CD14-positive monocyte (primary cell): ENCODE results near the gene RNFT2. TPM values are rescaled to one million over a fixed set of nuclear protein-coding genes. Genes with fewer than 3 reads are reported as not detected.

Experiments
- DNase-seq, 3 donors: peaks; one replicate each; pipeline ENCODE4 v3.0.0-alpha.2; 2011 to 2022
- H2AFZ ChIP-seq: 2 replicates; pipeline ENCODE4 v1.6.0; 2012; ENCODE audit warnings: mild to moderate bottlenecking, low read depth, low read length, inconsistent platforms; ENCODE audit not compliant: insufficient read depth, poor library complexity, severe bottlenecking
- H3K27ac ChIP-seq, 2 donors: 1 replicate in 1 of 2; 2 replicates in 1 of 2; pipeline ENCODE4 v1.5.1; 2012 to 2013; ENCODE audit warnings: low read length in 2 of 2, control low read depth in 1 of 2, inconsistent platforms in 1 of 2, low read depth in 1 of 2, mild to moderate bottlenecking in 1 of 2
- H3K27me3 ChIP-seq, 2 donors: one replicate each; pipeline versions ENCODE4 v1.6.0 to v1.6.1; 2011 to 2013; ENCODE audit warnings: low read length in 2 of 2; ENCODE audit not compliant: control insufficient read depth in 2 of 2, insufficient read depth in 2 of 2
- H3K36me3 ChIP-seq, 2 donors: replicated peaks in 1 of 2; 1 replicate in 1 of 2; 2 replicates in 1 of 2; pipeline versions ENCODE4 v1.5.1 to v1.6.1; 2012 to 2013; ENCODE audit warnings: low read length in 2 of 2, control low read depth in 1 of 2, inconsistent platforms in 1 of 2, mild to moderate bottlenecking in 1 of 2; ENCODE audit not compliant: insufficient read depth in 2 of 2, control insufficient read depth in 1 of 2
- H3K4me1 ChIP-seq, 2 donors: 1 replicate in 1 of 2; 2 replicates in 1 of 2; pipeline versions ENCODE4 v1.5.1 to v1.6.1; 2012 to 2013; ENCODE audit warnings: low read length in 2 of 2, control low read depth in 1 of 2, inconsistent platforms in 1 of 2, mild to moderate bottlenecking in 1 of 2, moderate library complexity in 1 of 2; ENCODE audit not compliant: insufficient read depth in 2 of 2, control insufficient read depth in 1 of 2
- H3K4me2 ChIP-seq: replicated peaks from 2 replicates; pipeline ENCODE3; 2012; ENCODE audit warnings: low read length, moderate library complexity, mild to moderate bottlenecking; ENCODE audit not compliant: poor library complexity, severe bottlenecking; ENCODE audit errors: extremely low read depth
- H3K4me3 ChIP-seq, 3 experiments: fragments of 200-600 bp in 1 of 3; sonication (generic) in 1 of 3; replicated peaks in 1 of 3; 1 replicate in 2 of 3; 2 replicates in 1 of 3; pipeline ENCODE4 v1.5.1; 2011 to 2013; ENCODE audit warnings: low read length in 3 of 3, mild to moderate bottlenecking in 3 of 3, control low read depth in 2 of 3, low read depth in 2 of 3, inconsistent platforms in 1 of 3, moderate library complexity in 1 of 3
- H3K79me2 ChIP-seq: 2 replicates; pipeline ENCODE4 v1.6.0; 2012; ENCODE audit warnings: mild to moderate bottlenecking, control low read depth, inconsistent platforms, low read length, moderate library complexity; ENCODE audit not compliant: insufficient read depth
- H3K9ac ChIP-seq: 2 replicates; pipeline ENCODE4 v1.6.0; 2017; ENCODE audit warnings: low read length, mild to moderate bottlenecking; ENCODE audit not compliant: insufficient read depth, poor library complexity, severe bottlenecking
- H3K9me3 ChIP-seq, 2 donors: replicated peaks in 1 of 2; 1 replicate in 1 of 2; 2 replicates in 1 of 2; pipeline versions ENCODE4 v1.5.1 to v1.6.1; 2012 to 2013; ENCODE audit warnings: low read length in 2 of 2, control low read depth in 1 of 2; ENCODE audit not compliant: control insufficient read depth in 1 of 2, insufficient read depth in 1 of 2
- H4K20me1 ChIP-seq: 2 replicates; pipeline ENCODE4 v1.6.0; 2012; ENCODE audit warnings: mild to moderate bottlenecking, low read length, control low read depth, moderate library complexity; ENCODE audit not compliant: insufficient read depth
- H3K27ac Mint-ChIP-seq, 7 donors: one replicate each; pipeline ENCODE4 v1.8.0; 2020; ENCODE audit warnings: mild to moderate bottlenecking in 7 of 7, mixed read lengths in 7 of 7, moderate library complexity in 6 of 7, inconsistent platforms in 2 of 7
- H3K27me3 Mint-ChIP-seq, 3 donors: one replicate each; pipeline ENCODE4 v1.8.0; 2021 to 2022; ENCODE audit warnings: low read depth in 3 of 3, mild to moderate bottlenecking in 3 of 3, mixed read lengths in 3 of 3, moderate library complexity in 3 of 3, inconsistent platforms in 1 of 3
- H3K36me3 Mint-ChIP-seq, 2 donors: one replicate each; pipeline ENCODE4 v1.8.0; 2020; ENCODE audit warnings: mixed read lengths in 2 of 2, inconsistent platforms in 1 of 2, mild to moderate bottlenecking in 1 of 2
- H3K4me1 Mint-ChIP-seq: one replicate; pipeline ENCODE4 v1.8.0; 2020; ENCODE audit warnings: mild to moderate bottlenecking, mixed read lengths
- H3K4me3 Mint-ChIP-seq, 2 donors: one replicate each; pipeline ENCODE4 v1.8.0; 2020; ENCODE audit warnings: mild to moderate bottlenecking in 2 of 2, mixed read lengths in 2 of 2, moderate library complexity in 1 of 2
- H3K9me3 Mint-ChIP-seq, 7 donors: one replicate each; pipeline ENCODE4 v1.8.0; 2020 to 2022; ENCODE audit warnings: mixed read lengths in 7 of 7, mild to moderate bottlenecking in 6 of 7, moderate library complexity in 6 of 7, inconsistent platforms in 2 of 7
- WGBS: methylation state at CpG from one replicate; pipeline ENCODE4 v1.1.5; 2013; ENCODE audit warnings: missing lambda C conversion rate; ENCODE audit not compliant: insufficient coverage; 5-methylcytosine and 5-hydroxymethylcytosine counted together
- intact Hi-C, 2 donors: fragments of 100-400 bp; cut with micrococcal nuclease; formaldehyde crosslinking; loops; one replicate each; pipeline versions ENCODE4 v1.15.0 to v1.15.1; 2023
- polyA plus RNA-seq, 3 donors: library from polyadenylated mRNA; depleted of rRNA in 1 of 3; unstranded in 2 of 3; stranded (reverse) in 1 of 3; fragments of 300-500 nt in 2 of 3; fragments of >200 nt in 1 of 3; fragmentation: Illumina TruSeq in 2 of 3; gene quantifications; 1 replicate in 2 of 3; 2 replicates in 1 of 3; pipeline ENCODE4 v1.2.3, GENCODE V29; 2012 to 2021
- TF ChIP-seq, protein P1 (sequence below): fragments of 200-600 bp; IDR thresholded peaks from one replicate; pipeline ENCODE4 v1.8.0; 2022; ENCODE audit warnings: antibody characterized with exemption, mild to moderate bottlenecking

Gene RNFT2
- polyA plus RNA-seq, 3 donors, result 0.05 TPM; not detected in 2

DNA sequence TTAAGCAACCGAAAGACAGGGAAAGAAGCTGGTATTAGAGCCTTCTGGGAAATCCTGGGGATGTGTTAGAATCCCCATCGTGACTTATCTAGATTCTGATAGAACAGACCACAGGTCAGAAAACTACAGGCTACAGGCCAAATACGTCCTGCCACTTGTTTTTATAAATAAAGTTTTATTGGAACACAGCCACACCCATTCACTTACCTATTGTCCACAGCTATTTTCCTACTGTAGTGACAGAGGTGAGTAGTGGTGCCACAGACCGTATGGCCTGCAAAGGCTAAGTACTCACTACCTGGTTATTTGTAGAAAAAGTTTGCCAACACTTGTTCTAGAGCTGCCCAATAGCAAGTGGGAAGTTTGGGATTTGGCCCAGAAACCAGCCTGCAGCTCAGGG lies 89.3 kb downstream of the RNFT2 start:
- no peak overlapping the region for H2AFZ ChIP-seq
- H3K4me1 ChIP-seq, result no peaks in the 10 kb centered on the region
- intact Hi-C loops, result no loop called here
- Mint-ChIP-seq H3K27ac (no peak overlapping the region), H3K4me1 (no peaks in the 10 kb centered on the region), H3K27me3 (peaks cover 5 to 12% (median 7%) of the 10 kb centered on the region in 3 donors), H3K9me3 (peaks cover 7 to 20% (median 12%) of the 10 kb centered on the region in 7 donors), H3K4me3 (no peak overlapping the region), H3K36me3 (no peaks in the 10 kb centered on the region)
- no peak overlapping the region for H3K4me2 ChIP-seq
- H3K4me3 ChIP-seq, result no peak overlapping the region
- peaks cover 10 to 11% of the 10 kb centered on the region in 2 donors for H3K9me3 ChIP-seq
- TF ChIP-seq, protein P1, sequence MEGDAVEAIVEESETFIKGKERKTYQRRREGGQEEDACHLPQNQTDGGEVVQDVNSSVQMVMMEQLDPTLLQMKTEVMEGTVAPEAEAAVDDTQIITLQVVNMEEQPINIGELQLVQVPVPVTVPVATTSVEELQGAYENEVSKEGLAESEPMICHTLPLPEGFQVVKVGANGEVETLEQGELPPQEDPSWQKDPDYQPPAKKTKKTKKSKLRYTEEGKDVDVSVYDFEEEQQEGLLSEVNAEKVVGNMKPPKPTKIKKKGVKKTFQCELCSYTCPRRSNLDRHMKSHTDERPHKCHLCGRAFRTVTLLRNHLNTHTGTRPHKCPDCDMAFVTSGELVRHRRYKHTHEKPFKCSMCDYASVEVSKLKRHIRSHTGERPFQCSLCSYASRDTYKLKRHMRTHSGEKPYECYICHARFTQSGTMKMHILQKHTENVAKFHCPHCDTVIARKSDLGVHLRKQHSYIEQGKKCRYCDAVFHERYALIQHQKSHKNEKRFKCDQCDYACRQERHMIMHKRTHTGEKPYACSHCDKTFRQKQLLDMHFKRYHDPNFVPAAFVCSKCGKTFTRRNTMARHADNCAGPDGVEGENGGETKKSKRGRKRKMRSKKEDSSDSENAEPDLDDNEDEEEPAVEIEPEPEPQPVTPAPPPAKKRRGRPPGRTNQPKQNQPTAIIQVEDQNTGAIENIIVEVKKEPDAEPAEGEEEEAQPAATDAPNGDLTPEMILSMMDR, result no peak
- no peak for DNase-seq
- 100% methylated on average over 1 of the region's 4 CpGs for WGBS
- no peaks in the 10 kb centered on the region for H3K79me2 ChIP-seq
- no peaks in the 10 kb centered on the region for H3K36me3 ChIP-seq
- H3K27me3 ChIP-seq, result no peaks in the 10 kb centered on the region
- H3K9ac ChIP-seq, result no peak overlapping the region
- H3K27ac ChIP-seq, result no peak overlapping the region
- H4K20me1 ChIP-seq, result no peaks in the 10 kb centered on the region

DNA sequence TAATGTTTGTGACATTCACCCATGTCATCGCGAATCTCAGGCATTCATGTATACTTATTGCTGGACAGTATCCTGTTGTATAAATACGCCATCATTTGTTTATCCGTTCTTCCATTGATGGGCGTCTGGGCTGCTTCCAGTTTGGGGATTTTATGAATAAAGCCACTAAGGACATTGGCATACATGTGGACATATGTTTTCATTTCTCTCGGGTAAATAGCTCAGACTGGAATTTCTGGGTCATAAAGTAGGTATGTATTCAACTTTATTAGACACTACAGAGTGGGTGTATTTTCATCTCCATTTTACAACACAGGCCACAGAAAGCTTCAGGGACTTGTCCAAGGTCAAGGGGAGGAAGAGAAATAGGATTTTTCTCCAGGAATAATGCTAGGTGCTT lies 94.2 kb downstream of the RNFT2 start:
- Histone ChIP-seq H3K9ac (no peak overlapping the region), H3K79me2 (no peaks in the 10 kb centered on the region), H4K20me1 (no peaks in the 10 kb centered on the region), H3K9me3 (no peaks in the 10 kb centered on the region), H3K27ac (no peak overlapping the region), H3K27me3 (no peaks in the 10 kb centered on the region), H3K4me3 (no peak overlapping the region), H3K4me2 (no peak overlapping the region), H3K36me3 (no peaks in the 10 kb centered on the region), H2AFZ (no peak overlapping the region), H3K4me1 (no peaks in the 10 kb centered on the region)
- H3K4me3 Mint-ChIP-seq, result no peak overlapping the region
- 97% methylated on average over 4 of the region's 6 CpGs for WGBS
- intact Hi-C loops, result no loop called here
- H3K36me3 Mint-ChIP-seq, result no peaks in the 10 kb centered on the region
- TF ChIP-seq, protein P1, result no peak
- peaks cover 0 to 5% (median 0%) of the 10 kb centered on the region in 7 donors for H3K9me3 Mint-ChIP-seq
- peaks cover 2 to 11% (median 3%) of the 10 kb centered on the region in 3 donors for H3K27me3 Mint-ChIP-seq
- no peak for DNase-seq
- no peaks in the 10 kb centered on the region for H3K4me1 Mint-ChIP-seq
- H3K27ac Mint-ChIP-seq, result no peak overlapping the region
